K562 (cell line): Measurements from ENCODE around the gene CCDC15. TPM values are rescaled to one million over a fixed set of nuclear protein-coding genes. Genes with fewer than 3 reads are reported as not detected.
A peak's percentile ranks its signal among the peaks of the same experiment; 100 is the strongest.

Source experiments
- ARID1B ChIP-seq: fragments of 450-650 bp; IDR thresholded peaks from 2 replicates; pipeline ENCODE4 v1.6.1; 2016; ENCODE audit warnings: antibody characterized with exemption, mild to moderate bottlenecking, inconsistent platforms
- CBFA2T3 ChIP-seq: fragments of 450-650 bp; IDR thresholded peaks from 2 replicates; pipeline ENCODE4 v1.6.1; 2017
- CCNT2 ChIP-seq: IDR thresholded peaks from 2 replicates; pipeline ENCODE4 v1.6.1; 2011; ENCODE audit warnings: borderline replicate concordance, low read depth, mild to moderate bottlenecking, moderate library complexity, mixed read lengths, low read length; ENCODE audit not compliant: insufficient read length; ENCODE audit errors: extremely low read depth
- CEBPB ChIP-seq: fragments of 450-650 bp; IDR thresholded peaks from 2 replicates; pipeline ENCODE4 v1.6.1; 2016; ENCODE audit warnings: missing genetic modification characterization, missing compliant biosample characterization
- FOSL1 ChIP-seq: fragments of 200-800 bp; sonication (Bioruptor generic); conservative IDR thresholded peaks from 2 replicates; pipeline ENCODE4 v1.6.1; 2016; ENCODE audit warnings: missing genetic modification characterization, missing compliant biosample characterization
- HDAC1 ChIP-seq, 2 experiments: fragments of 450-650 bp; IDR thresholded peaks; 2 replicates each; pipeline ENCODE4 v1.6.1; 2016 to 2017; ENCODE audit warnings: inconsistent platforms in 1 of 2, mild to moderate bottlenecking in 1 of 2, moderate library complexity in 1 of 2
- HMBOX1 ChIP-seq: sonication (generic); IDR thresholded peaks from 2 replicates; pipeline ENCODE4 v1.6.1; 2016
- JUND ChIP-seq, 2 experiments: IDR thresholded peaks; 2 replicates in 1 of 2; 3 replicates in 1 of 2; pipeline ENCODE4 v1.6.1; 2011; ENCODE audit warnings: borderline replicate concordance in 2 of 2, low read depth in 2 of 2, low read length in 2 of 2, improper control_type of control experiment in 1 of 2, missing biosample characterization in 1 of 2, missing genetic modification characterization in 1 of 2, missing genetic modification reagents in 1 of 2
- KDM1A ChIP-seq, 2 experiments: fragments of 450-650 bp; IDR thresholded peaks; 2 replicates each; pipeline ENCODE4 v1.6.1; 2016; ENCODE audit warnings: mild to moderate bottlenecking in 2 of 2
- NCOR1 ChIP-seq: fragments of 450-650 bp; IDR thresholded peaks from 2 replicates; pipeline ENCODE4 v1.6.1; 2016; ENCODE audit warnings: mild to moderate bottlenecking, moderate library complexity
- NFE2 ChIP-seq: IDR thresholded peaks from 2 replicates; pipeline ENCODE4 v1.6.1; 2014; ENCODE audit warnings: antibody characterized with exemption, low read depth
- POLR2AphosphoS2 ChIP-seq: IDR thresholded peaks from 2 replicates; pipeline ENCODE4 v1.6.1; 2012; ENCODE audit warnings: low read length, improper control_type of control experiment
- TEAD4 ChIP-seq, 2 experiments: sonication (generic) in 1 of 2; formaldehyde crosslinking in 1 of 2; IDR thresholded peaks; 2 replicates each; pipeline versions ENCODE4 v1.6.1 to v1.8.0; 2012 to 2022; ENCODE audit warnings: borderline replicate concordance in 1 of 2, inconsistent platforms in 1 of 2, low read length in 1 of 2, mild to moderate bottlenecking in 1 of 2, missing genetic modification reagents in 1 of 2
- ZFP36 ChIP-seq: fragments of 150-350 bp; IDR thresholded peaks from 2 replicates; pipeline ENCODE4 v1.6.1; 2018; ENCODE audit warnings: low read length, low read depth; ENCODE audit not compliant: partially characterized antibody
- ZFX ChIP-seq: sonication (generic); formaldehyde crosslinking; IDR thresholded peaks from 2 replicates; pipeline ENCODE4 v1.8.0; 2022; ENCODE audit warnings: mild to moderate bottlenecking, missing genetic modification reagents, moderate library complexity
- ZNF121 ChIP-seq: sonication (generic); formaldehyde crosslinking; conservative IDR thresholded peaks from 2 replicates; pipeline ENCODE4 v1.8.0; 2022; ENCODE audit warnings: missing genetic modification reagents
- polyA plus RNA-seq, 8 experiments: library from polyadenylated mRNA; depleted of rRNA in 4 of 8; stranded (reverse) in 5 of 8; unstranded in 3 of 8; fragments of >200 nt; fragmentation: Nextera tagmentation in 2 of 8; fragmentation: Illumina TruSeq in 1 of 8; extraction: Ambion mirVana in 2 of 8; extraction: Trizol in 1 of 8; gene quantifications; 2 replicates each; pipeline versions ENCODE4 v1.2.1 to v1.2.3, GENCODE V29; 2011 to 2014; ENCODE audit warnings: inconsistent platforms in 1 of 8, missing spikeins in 1 of 8
- total RNA-seq, 7 experiments: library from RNA; depleted of rRNA in 6 of 7; stranded (reverse); fragments of >200 nt in 6 of 7; fragmentation: Illumina TruSeq in 2 of 7; extraction: Trizol in 2 of 7; gene quantifications; 2 replicates each; pipeline versions ENCODE4 v1.2.1 to v1.2.3, GENCODE V29; 2011 to 2021; ENCODE audit warnings: low replicate concordance in 1 of 7
- TF ChIP-seq, protein P1 (sequence below): fragments of 450-650 bp; formaldehyde crosslinking; IDR thresholded peaks from 2 replicates; pipeline ENCODE4 v1.4.0; 2022; ENCODE audit warnings: mild to moderate bottlenecking, moderate library complexity
- TF ChIP-seq, protein P2 (sequence below), 2 experiments: fragments of 450-650 bp in 1 of 2; sonication (generic) in 1 of 2; formaldehyde crosslinking in 1 of 2; IDR thresholded peaks in 1 of 2; conservative IDR thresholded peaks in 1 of 2; 2 replicates each; pipeline versions ENCODE4 v1.6.1 to v1.8.1; 2016 to 2023; ENCODE audit warnings: mild to moderate bottlenecking in 2 of 2, moderate library complexity in 2 of 2, inconsistent platforms in 1 of 2, missing genetic modification reagents in 1 of 2

The CCDC15 gene
- total and polyA plus RNA-seq, 9 of the 15 experiments (the other 6 are each of a cell fraction or from before 2014, with no cell fraction given) = 1.9 to 9.2 (median 3.9) TPM

DNA sequence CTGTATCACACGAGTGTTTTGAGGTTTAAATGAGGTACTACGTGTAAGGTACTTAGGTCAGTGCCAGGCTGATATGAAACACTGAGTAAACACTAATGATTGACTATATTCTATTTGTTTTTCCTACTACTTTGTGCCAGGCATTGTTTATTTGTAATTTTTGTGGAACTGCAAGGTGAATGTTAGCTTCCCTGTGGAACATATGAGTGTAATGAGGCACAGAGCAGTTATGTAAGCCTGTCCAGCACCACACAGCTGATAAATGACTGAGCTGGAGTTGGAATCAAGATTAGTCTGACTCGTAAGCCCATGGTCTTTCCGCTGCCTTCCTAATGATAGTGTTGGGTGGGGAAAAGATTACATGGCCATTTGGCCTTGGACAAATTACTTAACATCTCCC, 115.0 kb downstream of the CCDC15 start (continued):
- TF ChIP-seq, protein P1, sequence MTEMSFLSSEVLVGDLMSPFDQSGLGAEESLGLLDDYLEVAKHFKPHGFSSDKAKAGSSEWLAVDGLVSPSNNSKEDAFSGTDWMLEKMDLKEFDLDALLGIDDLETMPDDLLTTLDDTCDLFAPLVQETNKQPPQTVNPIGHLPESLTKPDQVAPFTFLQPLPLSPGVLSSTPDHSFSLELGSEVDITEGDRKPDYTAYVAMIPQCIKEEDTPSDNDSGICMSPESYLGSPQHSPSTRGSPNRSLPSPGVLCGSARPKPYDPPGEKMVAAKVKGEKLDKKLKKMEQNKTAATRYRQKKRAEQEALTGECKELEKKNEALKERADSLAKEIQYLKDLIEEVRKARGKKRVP (CRISPR knock-in tag) = no peak
- TF ChIP-seq ZFP36 (peak; percentile 88), NFE2 (peak; percentile 69; the same call in 1 of the 2 replicates), ARID1B (peak; percentile 75), CBFA2T3 (peak; percentile 76), HMBOX1 (peak; percentile 56; the same call in 1 of the 2 replicates), CEBPB (tag) (0 out of 2 replicates have a peak, but pooled peaks have one; percentile 26), HDAC1 (IDR thresholded peaks at IDR 0.05) (no peak), ZFX (CRISPR knock-in tag) (no peak), TEAD4 (IDR thresholded peaks at IDR 0.05; ENCODE audit: low read length) (peak; percentile 20; the same call in 1 of the 2 replicates), TEAD4 (CRISPR knock-in tag; IDR thresholded peaks at IDR 0.05; ENCODE audit: borderline replicate concordance) (no peak), POLR2AphosphoS2 (no peak), ZNF121 (CRISPR knock-in tag) (no peak), NCOR1 (peak; percentile 63), JUND (IDR thresholded peaks at IDR 0.05; ENCODE audit: borderline replicate concordance, low read depth, low read length) (peak; percentile 58; the same call in 1 of the 2 replicates), JUND (tag; IDR thresholded peaks at IDR 0.05; ENCODE audit: borderline replicate concordance, low read depth, low read length) (peak; percentile 60; the same call in 2 of the 3 replicates), FOSL1 (tag) (peak; percentile 66), KDM1A (IDR thresholded peaks at IDR 0.05) (peak; percentile 20 to 53; a peak in 2 of 4 replicates), CCNT2 (peak; percentile 41)
- TF ChIP-seq, protein P2, sequence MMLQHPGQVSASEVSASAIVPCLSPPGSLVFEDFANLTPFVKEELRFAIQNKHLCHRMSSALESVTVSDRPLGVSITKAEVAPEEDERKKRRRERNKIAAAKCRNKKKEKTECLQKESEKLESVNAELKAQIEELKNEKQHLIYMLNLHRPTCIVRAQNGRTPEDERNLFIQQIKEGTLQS (IDR thresholded peaks at IDR 0.05) = 0 out of 2 replicates have a peak, but pooled peaks have one; percentile 14
- TF ChIP-seq, protein P2 (CRISPR knock-in tag; conservative IDR thresholded peaks at IDR 0.05) = no peak
